Activated CD8-positive, alpha-beta memory T cell treated with anti-CD3 and anti-CD28 coated beads for 48 hours (primary cell): Measurements from ENCODE around the gene GAL3ST1.
"Not testable (repeated sequence)": the region's sequence is repeated elsewhere in the genome, so short reads cannot be mapped to it uniquely, and the experiment has no call there.

Source experiments
- DNase-seq, 3 experiments: peaks; one replicate each; pipeline ENCODE4 v3.0.0-alpha.2; 2020; ENCODE audit warnings: low read depth in 2 of 3, low spot score in 2 of 3

Gene GAL3ST1

DNA sequence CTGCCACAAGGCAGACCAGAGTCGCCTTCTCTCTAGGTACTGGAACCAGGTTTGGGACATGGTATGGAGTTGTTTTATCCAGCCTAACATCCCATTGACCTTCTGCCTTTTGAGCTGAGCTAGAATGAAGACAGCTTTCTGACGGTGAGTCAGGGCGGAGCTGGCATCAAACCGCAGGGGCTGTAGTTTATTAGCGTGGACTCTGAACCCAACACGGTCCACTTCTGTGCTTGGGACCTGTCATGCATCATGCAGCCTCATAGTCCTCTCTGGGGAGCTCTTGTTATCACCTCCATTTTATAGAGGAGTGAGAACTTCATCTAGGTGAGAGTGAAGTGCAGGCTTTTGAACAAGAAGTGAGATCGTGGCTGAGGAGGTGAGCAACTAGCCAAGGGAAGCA, 8.3 kb downstream of the GAL3ST1 start:
- no peak for DNase-seq

DNA sequence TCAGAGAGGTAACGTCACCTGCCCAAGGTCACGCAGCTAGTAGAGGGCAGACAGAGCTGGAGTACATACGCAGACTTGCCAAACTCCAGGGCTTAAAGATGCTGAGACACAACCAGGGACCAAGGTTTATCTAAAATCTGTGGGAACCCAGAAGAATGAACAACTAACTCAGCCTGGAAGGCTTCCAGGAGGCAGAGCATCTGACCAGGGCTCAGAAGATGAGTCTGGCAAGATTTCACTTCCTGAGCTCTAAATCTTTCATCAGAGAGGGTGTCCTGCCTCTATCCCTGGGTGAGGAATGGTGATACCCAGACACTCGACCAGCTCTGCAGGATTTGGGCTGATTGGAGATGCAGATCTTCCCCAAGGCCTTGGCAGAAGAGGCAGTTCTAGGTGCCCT, 9.1 kb downstream of the GAL3ST1 start:
- DNase-seq, result no peak

DNA sequence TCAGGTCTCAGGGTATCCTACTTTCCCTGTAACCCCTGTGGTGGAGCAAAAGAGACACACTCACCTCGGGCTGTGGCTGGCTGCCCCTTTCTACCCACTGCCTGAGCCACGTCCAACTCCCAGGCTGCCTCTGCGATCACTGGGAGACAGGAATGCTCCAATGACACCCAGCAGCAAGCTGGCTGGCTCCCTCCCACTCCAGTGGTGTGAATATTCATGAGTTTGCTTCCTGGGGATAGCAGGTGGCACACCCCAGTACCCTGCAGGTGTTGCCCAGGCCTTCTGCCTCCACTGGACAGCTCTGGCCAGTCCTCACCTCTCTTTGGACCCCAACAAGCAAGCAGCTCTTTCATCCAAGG, 9.7 kb downstream of the GAL3ST1 start:
- DNase-seq, result no peak

DNA sequence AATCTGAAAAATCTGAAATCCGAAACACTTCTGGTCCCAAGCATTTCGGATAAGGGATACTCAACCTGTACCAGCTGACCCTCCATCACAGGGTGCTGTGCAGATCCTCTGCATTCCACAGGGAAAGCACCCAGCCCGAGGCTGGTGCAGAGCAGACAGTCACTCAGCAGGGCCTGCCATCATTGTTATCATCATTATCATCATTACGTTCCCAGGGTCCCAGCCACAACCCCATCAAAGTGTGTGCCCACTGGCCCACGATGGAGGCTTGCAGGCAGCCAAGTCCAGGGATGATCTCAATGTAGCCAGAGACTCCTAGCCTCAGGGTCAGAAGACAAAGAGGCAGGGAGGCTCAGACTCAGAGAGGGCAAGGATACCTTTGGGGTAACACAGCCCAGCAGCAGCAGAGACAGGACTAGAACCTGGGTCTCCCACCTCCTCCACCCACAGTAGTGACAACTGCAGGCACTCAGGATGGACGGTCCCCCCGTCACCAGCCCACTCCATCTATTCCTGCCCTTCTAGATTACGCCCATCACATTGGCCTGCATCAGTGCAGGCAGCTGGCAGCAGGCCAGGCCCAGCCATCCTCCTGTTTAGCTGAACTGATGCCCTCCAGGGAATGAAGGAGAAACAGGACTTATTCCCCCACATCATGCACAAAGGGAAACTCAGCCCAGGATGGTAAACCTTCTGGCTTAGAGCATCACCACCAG, 10.3 kb downstream of the GAL3ST1 start:
- no peak for DNase-seq

DNA sequence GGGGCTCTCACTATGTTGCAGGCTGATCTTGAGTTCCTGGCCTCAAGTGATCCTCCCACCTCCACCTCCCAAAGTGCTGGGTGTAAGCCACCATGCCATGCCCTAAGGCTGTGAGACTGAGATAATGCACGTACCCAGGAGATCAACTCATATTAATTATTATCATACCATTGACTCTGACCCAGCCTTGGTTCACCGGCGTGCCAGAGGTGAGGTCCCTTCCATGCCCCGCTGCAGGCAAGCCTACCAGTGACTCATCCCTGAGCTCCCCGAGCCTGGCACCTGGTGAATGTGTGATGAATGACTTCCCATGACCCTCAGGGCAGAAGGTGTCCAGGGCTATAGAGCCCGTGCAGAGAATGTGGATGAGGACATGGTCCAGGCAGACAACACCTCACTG, 12.1 kb downstream of the GAL3ST1 start:
- no peak for DNase-seq

DNA sequence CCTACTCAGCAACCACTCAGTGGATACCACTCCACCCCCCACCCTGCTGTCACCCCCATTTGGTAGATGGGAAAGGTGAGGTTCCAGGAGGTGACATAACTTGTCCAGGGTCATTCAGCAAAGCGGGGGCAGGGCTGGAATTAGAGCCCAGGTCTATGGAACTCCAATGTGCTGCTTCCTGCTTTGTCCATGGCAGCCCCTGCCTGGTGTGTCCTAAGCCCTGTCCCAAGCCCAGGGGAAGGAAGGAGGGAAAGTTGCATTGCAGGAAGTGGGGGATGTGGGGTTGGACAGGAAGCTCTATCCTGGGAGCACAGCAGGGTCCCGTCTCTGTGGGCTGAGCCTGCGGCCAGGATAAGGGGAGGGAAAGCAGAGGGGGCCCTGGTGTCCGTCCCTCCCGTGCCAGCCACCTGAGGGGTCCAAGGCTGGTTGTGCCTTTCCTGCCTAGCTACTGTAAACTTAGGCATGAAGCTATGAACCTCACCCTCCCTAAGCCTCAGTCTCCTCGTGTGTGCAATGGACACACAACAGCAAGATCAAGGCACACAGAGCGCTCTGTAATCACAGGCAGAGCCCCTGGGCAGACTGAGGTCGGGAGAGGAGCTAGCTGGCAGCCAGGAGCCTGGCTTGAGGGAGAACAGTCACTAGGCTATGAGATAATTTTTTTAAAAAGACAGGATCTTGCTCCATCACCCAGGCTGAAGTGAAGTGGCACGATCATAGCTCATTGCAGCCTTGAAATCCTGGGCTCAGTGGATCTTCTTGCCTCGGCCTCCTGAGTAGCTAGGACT, 12.9 kb downstream of the GAL3ST1 start:
- no peak for DNase-seq

DNA sequence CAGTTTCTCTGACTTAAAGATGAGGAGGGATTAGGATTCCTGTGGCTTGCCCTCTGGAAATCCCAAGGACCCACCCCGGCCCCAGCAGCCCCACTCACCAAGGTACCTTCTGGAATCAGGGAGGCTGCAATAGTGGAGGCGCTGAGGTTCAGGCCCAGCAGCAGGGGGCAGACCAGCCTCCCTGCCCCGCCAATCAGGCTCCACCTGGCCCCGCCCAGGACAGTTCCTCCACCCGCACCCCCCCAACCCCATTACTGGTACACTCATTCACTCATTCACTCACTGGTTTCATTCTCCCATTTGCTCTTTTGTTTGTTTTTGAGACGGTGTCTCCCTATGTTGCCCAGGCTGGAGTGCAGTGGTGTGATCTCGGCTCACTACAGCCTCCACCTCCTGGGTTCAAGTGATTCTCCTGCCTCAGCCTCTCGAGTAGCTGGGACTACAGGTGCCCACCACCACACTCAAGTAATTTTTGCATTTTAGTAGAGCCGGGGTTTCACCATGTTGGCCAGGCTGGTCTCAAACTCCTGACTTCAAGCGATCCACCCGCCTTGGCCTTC, 13.7 kb downstream of the GAL3ST1 start:
- not testable (repeated sequence) for DNase-seq

DNA sequence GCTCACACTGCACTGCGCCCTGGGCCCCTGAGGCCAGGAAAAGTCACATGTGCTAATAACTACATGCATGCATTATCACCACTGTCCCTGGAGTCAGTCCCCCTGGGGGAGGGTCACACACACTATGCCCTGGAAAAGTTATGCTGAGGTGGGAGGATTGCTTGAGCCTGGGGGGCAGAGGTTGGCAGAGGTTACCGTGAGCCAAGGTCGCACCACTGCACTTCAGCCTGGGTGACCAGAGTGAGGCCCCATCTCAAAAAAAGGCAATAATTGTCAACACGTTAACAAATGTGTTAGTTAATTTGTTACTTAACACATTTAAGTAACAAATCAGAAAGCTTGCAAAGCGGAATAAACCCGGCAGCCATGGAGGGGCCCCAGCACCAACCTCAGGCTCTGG, 14.6 kb downstream of the GAL3ST1 start:
- no peak for DNase-seq

DNA sequence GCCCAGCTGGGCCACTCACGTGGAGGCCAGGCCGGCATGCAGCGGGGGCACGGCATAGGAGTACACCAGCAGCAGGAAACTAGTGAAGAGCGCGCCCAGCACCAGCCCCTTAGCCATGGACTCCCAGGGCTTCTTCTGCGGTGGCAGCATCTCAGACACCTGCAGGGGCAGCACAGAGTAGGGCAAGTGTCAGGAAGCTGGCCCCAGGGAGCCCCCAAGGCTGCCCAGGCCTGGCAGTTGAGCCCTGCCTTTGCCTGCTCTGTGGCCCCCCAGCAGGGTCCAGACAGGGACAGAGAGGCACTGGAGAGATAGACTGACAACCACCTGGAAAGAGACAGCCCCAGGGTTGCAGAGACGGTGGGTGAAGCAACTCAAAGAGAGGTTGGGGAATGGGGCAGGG, 17.2 kb downstream of the GAL3ST1 start:
- DNase-seq, result no peak

DNA sequence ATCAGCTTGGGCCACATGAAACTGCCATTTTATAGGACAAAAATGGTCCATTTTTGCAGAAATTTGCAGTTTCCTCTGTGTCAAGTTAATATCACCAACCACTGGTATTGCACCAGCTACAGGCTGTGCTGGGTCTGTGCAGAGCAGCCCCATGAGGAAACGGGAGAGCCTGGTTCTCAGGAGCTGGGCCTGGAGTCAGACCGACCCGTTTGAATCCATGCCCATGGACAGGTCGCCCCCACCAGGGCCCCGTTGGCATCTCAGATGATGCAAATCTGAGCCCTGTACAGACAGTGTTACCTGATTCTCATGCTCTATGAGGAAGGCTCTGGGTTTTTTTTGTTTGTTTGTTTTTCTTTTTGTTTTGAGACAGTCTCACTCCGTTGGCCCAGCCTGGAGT, 18.1 kb downstream of the GAL3ST1 start:
- no peak for DNase-seq

DNA sequence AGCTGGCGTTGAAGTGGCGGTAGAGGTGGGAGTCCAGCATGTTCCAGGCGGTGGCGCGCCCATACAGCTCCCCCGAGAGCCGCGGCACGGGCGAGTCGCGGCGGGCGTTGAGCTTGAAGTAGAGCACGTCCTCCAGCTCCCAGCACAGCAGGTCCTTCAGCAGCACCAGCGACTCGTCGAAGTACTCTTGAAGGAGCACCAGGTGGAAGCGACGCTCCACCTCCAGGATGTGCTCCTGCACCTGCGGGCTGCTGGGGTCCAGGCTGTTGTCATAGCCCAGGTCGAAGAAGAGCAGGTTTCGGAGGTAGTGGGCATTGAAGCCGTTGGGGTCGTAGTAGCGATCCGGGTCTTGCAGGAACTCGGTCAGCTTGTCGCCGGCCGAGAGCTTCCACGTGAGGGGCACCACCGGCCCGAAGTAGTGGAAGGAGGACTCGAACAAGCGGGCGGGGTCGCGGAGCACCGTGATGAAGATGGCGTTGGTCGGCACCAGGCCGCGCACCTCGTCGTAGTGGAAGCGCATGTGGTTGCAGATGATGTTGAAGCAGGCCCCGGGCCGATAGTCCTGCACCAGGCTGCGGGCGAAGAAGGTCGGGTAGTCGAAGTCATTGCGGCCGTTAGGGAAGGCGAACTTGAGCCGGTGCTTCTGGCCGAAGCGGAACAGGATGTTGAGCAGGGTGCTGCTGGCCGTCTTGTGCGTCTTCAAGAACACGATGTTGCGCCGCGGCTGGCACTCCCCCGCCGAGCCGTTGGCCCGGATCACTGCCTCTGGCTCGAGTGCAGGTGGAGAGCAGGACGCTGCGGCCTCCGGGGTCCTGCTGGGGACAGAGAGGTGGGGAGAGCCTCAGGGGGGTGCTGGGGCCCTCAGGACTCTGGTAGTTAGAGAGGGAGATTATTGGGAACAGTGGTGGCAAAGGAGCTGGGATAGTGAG, 18.9 kb downstream of the GAL3ST1 start:
- DNase-seq, result no peak

DNA sequence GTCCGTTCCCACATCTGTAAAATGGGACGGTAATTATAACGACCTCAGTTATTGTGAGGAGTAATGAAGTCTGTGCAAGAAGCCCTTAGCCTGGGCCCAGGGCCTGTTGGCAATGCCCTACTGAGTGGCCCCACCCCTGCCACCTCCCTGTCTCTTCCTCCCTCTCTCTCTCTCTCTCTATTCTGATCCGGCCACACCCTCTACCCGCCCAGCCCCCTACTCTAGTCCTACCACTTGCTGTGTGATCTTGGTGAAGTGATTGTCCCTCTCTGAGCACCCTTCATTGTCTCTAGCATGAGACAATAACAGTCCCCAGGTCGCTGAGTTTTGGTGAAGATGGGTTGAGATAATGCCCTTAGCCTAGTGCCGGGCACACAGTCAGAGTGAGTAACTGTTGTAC, 20.5 kb downstream of the GAL3ST1 start:
- no peak for DNase-seq

DNA sequence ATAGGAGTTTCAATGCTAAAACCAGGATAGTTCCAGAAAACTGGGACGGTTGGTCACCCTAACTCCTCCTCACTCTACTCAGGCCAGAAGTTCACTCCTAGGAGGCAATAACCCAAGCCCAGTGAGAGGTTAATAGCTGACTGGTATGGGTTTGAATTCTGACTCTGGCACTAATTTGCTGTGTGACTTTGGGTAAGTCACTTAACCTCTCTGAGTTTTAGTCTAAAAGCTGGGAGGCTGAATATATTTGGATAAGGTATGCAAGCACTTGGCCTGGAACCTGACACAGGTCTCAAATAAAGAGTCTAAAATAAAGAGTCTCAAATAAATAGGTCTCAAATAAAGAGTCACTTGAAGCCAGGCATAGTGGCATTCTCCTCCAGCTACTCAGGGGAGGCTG, 21.7 kb downstream of the GAL3ST1 start:
- DNase-seq, result no peak

DNA sequence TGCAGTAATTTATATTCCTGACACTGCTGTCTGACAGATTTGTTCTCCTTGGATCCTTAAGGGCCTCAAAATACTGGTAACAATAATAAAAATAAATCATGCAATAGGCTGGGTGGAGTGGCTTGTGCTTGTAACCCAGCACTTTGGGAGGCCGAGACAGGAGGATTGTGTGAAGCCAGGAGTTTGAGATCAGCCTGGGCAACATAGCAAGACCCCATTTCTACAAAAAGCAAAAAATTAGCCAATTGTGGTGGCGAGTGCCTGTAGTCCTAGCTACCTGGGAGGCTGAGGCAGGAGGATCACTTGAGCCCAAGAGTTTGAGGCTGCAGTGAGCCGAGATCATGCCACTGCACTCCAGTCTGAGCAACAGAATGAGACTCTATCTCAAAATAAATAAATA, 22.7 kb downstream of the GAL3ST1 start:
- not testable (repeated sequence) for DNase-seq

DNA sequence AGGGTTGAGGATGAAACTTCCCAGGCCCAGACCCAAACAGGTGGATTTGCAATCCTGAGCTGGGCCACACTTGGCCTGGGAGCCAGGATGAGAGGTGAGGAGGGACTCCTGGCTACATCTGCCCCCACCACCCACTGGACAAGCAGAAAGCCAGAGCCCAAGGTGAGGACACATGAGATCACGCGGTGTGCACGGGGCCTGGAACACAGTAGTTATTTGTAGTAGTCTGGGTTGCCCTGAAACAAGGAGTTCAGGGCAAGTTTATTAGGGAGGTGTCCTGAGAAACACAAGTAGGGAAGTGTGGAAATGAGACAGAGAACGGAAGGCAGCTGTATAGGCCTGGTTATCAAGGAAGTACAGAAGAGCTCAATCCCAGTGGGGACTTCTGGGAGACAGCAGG, 27.3 kb downstream of the GAL3ST1 start:
- no peak for DNase-seq

DNA sequence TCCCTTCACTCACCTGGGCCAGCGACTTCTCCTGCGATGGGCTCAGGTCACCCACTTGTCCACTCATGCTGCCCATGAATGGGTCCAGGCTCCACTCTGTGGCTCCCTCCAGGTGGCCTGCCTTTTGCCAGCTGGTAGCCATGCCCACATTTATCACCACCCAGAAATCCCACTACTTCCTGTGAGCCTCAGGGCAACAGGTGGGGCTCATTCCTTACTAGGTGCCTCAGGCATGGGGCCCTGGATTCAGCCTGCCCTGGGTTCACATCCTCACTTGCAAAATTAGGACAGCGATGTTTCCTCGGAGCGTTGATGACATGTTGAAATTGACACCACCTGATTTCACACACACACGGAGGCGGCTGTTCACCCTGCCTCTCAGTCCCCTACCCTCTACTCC, 27.8 kb downstream of the GAL3ST1 start, which contains the start of gene SEC14L6:
Gene SEC14L6, minus strand, starts transcription at position 126 of the 400 bp plus-strand sequence. Its CDS starts 59 bp downstream, at position 67.
- DNase-seq, result no peak

DNA sequence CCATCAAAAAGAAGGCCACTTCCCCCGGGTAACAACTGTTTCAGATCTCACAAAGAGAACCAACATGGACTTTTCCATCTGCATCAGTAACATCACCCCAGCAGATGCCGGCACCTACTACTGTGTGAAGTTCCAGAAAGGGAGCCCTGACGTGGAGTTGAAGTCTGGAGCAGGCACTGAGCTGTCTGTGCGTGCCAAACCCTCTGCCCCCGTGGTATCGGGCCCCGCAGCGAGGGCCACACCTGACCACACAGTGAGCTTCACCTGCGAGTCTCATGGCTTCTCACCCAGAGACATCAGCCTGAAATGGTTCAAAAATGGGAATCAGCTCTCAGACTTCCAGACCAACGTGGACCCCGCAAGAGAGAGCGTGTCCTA, 31.7 kb downstream of the GAL3ST1 start:
- DNase-seq, result no peak

DNA sequence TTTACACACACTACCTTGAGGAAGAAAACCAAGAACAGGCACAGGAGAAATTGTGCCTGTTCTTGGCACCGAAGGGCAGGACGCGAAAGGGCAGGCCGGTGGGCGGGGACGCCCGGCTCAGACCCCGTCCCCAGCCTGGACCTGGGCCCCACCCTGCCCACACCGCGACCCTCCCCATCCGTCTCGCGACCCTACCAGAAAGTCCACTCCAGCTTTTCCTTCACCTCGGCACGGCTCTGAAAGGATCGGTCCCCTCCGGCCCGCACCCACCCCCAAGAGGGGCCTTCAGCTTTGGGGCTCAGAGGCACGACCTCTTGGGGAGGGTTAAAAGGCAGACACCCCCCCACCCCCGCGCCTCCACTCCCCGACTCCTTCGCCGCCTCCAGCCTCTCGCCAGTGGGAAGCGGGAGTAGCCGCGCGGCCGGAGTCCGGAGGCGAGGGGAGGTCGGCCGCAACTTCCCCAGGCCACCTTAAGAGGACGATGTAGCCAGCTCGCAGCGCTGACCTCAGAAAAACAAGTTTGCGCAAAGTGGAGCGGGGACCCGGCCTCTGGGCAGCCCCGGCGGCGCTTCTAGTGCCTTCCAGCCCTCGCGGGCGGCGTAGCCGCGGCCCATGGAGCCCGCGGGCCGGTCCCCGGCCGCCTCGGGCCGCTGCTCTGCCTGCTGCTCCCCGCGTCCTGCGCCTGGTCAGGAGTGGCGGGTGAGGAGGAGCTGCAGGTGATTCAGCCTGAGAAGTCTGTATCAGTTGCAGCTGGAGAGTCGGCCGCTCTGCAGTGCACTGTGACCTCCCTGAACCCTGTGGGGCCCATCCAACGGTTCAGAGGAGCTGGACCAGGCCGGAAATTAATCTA, 32.3 kb downstream of the GAL3ST1 start:
- no peak for DNase-seq

DNA sequence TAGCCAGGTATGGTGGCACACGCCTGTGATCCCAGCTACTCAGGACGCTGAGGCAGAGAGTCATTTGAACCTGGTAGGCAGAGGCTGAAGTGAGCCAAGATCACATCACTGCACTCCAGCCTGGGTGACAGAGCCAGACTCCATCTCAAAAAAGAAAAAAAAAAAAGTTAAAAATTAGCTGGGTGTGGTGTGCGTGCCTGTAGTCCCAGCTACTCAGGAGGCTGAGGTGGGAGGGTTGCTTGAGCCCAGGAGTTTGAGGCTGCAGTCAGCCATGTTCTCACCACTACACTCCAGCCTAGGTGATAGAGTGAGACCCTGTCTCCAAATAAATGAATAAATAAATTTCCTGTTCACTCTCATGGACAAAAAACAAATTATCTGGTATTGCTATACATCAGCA, 33.0 kb downstream of the GAL3ST1 start:
- not testable (repeated sequence) for DNase-seq

DNA sequence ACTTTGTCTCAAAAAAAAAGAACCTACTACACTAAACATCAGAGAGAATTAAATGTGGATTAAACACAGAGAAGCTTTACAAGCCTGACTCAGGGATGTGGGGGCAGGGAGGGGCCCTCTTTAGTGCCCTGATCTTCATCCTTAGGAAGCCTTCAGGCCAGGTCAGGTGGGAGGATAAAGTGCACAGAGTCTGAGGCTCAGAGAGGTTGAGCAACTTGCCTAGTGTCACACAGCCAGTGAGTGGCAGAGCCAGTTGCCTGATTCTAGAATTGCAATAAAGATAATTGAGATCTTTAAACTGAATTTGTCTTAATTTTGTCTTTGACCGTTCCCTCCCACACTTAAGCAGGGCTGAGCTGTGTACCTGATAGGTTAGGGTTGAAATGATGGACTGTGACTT, 35.1 kb downstream of the GAL3ST1 start:
- no peak for DNase-seq
